COLO829 (cell line): ENCODE data around the gene FAR1.

Source experiments
- DNase-seq: peaks from one replicate; pipeline ENCODE4 v3.0.0; 2012; ENCODE audit warnings: low spot score

FAR1 gene

DNA sequence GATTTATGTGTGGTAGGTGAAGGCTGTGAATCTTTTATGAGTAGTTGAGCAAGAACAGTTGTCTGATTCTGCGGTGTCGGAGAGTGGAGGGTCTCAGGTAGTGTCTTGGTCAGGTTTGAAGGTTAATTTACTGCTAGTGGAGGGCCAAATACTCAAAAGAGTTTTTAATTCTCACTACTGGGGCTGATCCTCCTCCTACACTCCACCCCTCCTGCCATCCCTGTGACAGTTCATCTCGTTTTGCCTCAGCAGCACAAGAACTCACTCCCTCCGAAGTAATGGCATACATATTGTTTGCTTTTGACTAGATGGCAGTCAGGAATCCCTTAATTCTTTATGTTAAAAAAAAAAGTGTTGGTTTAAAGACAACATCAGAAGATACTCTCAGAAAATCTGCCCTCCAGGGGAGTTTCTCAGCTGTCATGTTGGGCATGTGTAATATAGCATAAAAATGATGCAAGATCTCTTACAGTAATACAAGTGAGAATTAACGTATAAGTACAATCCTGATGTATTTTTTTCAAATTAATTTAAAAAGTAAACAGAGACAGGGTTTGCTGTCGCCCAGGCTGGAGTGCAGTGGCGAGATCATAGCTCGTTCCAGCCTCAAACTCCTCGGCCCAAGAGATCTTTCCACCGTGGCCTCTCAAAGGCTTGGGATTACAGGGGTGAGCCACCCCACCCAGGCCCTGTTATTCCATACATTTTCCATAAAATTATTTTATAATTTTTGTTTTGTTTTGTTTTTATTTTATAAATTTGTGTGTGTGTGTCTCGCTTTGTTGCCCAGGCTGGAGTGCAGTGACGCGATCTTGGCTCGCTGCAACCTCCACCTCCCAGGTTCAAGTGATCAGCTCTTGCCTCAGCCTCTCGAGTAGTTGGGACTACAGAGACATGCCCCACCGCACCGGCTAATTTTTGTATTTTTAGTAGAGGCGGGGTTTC, 1.3 kb downstream of the FAR1 start:
- no peak for DNase-seq

GRCh38 chr11:13672576-13673210, 4.2 kb downstream of the FAR1 start:
- DNase-seq, result no peak

- no peak for DNase-seq
Measured at GRCh38 chr11:13674799-13675509, 6.5 kb downstream of the FAR1 start.

GRCh38 chr11:13676576-13676975, 8.1 kb downstream of the FAR1 start:
- DNase-seq, result no peak

DNA sequence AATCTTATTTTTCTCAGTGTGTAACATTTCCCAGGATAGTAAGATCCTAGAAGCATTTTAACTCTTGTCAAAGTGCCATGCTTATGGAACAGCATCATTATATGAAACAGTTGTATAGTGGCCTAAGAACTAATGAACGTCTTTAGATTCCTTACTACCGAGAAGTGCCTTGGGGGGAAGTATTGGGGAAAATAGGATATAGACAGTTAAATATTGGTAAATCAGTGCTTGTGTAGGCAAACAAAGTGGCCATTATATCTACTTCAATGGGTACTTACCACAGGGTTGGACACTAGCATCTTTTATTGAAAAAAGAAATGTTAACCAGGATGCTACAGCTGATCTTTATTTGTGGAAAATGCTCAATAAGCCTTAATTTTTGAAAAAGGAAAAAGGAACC, 11.3 kb downstream of the FAR1 start:
- DNase-seq, result peak; percentile 36

GRCh38 chr11:13680501-13681264, 12.2 kb downstream of the FAR1 start:
- no peak for DNase-seq

GRCh38 chr11:13681446-13681845, 13.0 kb downstream of the FAR1 start:
- no peak for DNase-seq

GRCh38 chr11:13682212-13682611, 13.7 kb downstream of the FAR1 start:
- no peak for DNase-seq

- DNase-seq, result no peak
Measured at GRCh38 chr11:13685461-13686108, 17.1 kb downstream of the FAR1 start.

GRCh38 chr11:13686776-13687175, 18.3 kb downstream of the FAR1 start:
- no peak for DNase-seq

- DNase-seq, result no peak
Measured at GRCh38 chr11:13687271-13687670, 18.8 kb downstream of the FAR1 start.

GRCh38 chr11:13691286-13691899, 22.9 kb downstream of the FAR1 start:
- no peak for DNase-seq

DNA sequence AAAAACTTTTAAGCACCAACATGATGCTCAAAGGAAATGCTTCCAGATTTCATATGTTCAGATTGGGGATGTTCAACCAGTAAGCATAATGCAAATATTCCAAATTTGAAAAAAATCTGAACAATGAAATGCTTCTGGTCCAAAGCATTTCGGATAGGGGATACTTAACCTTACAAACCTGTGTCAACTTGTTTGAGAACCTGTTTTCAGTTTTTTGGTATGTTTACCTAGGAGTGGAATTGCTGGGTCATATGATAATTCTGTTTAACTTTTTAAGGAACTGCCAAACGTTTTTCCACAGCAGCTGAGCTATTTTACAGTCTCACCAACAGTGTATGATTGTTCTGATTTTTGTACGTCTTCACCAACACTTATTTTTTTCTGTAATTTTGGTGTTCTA, 23.7 kb downstream of the FAR1 start:
- no peak for DNase-seq

DNA sequence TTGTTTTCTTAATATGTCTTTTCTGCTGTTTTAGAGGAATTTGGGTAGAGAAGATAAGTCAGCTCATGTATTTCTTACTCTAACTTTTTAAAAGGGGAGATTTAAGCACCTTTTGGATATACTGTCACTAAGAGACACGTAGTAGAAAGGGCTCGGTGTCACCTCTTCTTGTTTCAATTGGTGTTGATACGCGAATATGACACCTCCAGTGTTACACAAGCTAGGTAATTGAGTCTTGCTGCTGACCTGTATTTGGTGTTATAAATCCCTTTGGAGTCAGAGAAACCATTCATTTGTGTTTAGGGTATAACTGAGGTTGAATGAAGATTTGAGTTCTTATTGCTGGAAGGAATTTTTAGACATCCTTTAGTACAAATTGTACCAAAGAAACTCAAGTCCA, 25.6 kb downstream of the FAR1 start:
- DNase-seq, result no peak

- DNase-seq, result no peak
Measured at GRCh38 chr11:13695886-13696285, 27.4 kb downstream of the FAR1 start.

GRCh38 chr11:13697710-13698109, 29.2 kb downstream of the FAR1 start:
- no peak for DNase-seq

- no peak for DNase-seq
Measured at GRCh38 chr11:13698132-13698531, 29.7 kb downstream of the FAR1 start.

DNA sequence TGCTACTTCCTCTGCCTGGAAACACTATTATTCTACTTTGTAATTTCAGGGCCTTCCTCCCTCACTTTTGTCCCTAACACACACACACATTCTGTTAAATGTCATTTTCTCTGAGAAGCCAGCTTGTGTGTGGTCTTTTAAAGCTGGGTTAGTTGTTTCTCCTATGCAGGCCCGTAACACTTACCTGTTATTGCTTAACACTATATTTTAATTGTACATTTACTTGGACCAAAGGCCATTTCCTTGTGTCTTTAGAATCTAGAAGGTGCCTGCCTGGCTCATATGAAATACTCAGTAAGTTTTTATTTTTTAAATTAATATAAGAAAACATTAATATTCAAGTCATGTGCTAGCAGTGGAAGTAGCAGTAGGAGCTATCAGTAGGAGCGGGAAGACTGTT, 30.6 kb downstream of the FAR1 start:
- DNase-seq, result no peak

- DNase-seq, result no peak
Measured at GRCh38 chr11:13699870-13700269, 31.4 kb downstream of the FAR1 start.

- no peak for DNase-seq
Measured at GRCh38 chr11:13701506-13701905, 33.0 kb downstream of the FAR1 start.

GRCh38 chr11:13702071-13702470, 33.6 kb downstream of the FAR1 start:
- no peak for DNase-seq
